Stimulated activated CD4-positive, alpha-beta T cell treated with anti-CD3 and anti-CD28 coated beads, TNF-alpha, amount 100 ng/mL, for 4 hours (primary cell): ENCODE data around the gene EPO.
A peak's percentile ranks its signal among the peaks of the same experiment; 100 is the strongest.

ENCODE experiments used
- DNase-seq, 3 experiments: peaks; one replicate each; pipeline ENCODE4 v3.0.0-alpha.2; 2020; ENCODE audit warnings: low read depth in 3 of 3

Gene EPO

DNA sequence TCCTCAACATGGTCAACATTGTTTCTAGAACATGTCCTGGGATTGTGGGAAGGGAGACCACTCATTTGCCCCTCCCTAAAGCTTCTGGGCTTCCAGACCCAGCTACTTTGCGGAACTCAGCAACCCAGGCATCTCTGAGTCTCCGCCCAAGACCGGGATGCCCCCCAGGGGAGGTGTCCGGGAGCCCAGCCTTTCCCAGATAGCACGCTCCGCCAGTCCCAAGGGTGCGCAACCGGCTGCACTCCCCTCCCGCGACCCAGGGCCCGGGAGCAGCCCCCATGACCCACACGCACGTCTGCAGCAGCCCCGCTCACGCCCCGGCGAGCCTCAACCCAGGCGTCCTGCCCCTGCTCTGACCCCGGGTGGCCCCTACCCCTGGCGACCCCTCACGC is at the start of gene EPO:
Gene EPO (plus strand): TSS at position 190 of the 392 bp plus-strand sequence. CDS start 513 bp downstream, outside the sequence.
- no peak for DNase-seq

DNA sequence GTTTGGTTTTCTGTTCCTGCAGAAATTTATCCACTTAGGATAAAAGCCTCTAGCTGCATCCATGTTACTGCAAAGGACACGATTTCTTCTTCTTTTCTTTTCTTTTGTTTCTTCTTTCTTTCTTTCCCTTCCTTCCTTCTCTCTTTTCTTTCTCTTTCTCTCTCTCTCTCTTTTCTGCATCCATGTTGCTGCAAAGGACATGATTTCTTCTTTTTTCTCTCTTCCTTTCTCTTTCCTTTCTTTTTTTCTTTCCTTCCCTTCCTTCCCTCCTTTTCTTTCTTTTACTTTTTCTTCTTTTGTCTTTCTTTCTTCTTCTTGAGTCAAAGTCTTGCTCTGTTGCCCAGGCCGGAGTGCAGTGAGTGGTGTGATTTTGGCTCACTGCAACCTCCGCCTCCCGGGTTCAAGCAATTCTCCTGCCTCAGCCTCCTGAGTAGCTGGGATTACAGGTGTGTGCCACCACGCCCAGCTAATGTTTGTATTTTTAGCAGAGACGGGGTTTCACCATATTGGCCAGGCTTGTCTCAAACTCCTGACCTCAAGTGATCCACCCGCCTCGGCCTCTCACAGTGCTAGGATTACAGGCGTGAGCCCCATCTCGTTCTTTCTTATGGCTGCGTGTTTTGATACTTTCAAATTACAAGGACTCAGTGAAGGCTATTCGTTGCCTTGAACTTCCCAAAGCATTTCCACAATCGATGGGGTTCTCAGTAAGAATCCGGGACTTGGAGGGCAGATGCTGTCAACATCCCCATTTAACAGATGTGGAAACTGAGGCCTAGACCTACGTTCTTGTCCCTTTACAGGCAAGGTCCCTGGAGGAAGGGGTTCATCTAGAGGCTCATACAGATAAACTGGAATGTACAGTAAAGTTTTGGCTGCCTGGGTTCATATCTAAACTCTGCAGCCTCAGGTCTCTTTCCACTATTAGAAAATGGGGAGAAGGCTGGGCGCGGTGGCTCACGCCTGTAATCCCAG is 48.6 kb upstream of the EPO start:
- DNase-seq, result no peak

DNA sequence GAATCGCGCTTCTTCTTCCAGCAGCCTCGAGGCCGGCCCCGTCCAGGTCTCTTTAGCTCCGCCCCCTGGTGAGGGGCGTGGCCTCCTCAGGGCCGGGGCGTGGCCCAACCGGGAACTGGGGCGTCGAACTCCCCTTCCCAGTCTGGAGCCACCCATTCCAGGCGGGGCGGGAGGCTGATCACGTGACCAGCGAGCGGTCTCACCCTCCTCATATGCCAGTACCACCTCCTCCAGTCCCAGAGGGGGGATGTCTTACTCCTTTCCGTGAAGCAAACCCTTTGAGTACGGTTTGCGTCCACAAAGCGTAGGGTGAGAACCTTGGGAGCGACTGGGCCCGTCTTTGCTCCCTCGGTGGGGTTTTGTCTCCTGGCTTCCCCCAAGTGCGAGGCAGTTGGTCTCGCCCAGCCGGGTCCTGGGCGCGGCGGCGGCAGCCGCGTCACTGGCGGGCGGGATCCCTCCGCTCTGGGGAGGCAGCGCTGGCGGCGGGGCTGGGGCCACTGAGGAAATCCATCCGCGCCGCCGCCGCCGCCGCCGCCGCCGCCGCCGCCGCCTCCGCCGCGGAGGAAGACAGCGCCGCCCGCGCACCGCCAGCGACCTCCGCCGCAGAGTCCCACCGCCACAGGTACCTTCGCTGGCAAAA is 46.8 kb upstream of the EPO start, which contains the start of gene GNB2:
Gene GNB2 (plus strand): TSS at position 439 of the 640 bp plus-strand sequence. CDS start 2,526 bp downstream, outside the sequence.
- DNase-seq, result peak; percentile 97 to 98 (median 98)

- DNase-seq, result peak in 1 of 3 experiments; percentile 28
Observed at GRCh38 chr7:100673942-100674410, 46.3 kb upstream of the EPO start.

GRCh38 chr7:100674411-100675104 is 45.7 kb upstream of the EPO start:
- DNase-seq, result no peak

GRCh38 chr7:100675105-100675451 is 45.2 kb upstream of the EPO start:
- peak in 1 of 3 experiments; percentile 26 for DNase-seq

DNA sequence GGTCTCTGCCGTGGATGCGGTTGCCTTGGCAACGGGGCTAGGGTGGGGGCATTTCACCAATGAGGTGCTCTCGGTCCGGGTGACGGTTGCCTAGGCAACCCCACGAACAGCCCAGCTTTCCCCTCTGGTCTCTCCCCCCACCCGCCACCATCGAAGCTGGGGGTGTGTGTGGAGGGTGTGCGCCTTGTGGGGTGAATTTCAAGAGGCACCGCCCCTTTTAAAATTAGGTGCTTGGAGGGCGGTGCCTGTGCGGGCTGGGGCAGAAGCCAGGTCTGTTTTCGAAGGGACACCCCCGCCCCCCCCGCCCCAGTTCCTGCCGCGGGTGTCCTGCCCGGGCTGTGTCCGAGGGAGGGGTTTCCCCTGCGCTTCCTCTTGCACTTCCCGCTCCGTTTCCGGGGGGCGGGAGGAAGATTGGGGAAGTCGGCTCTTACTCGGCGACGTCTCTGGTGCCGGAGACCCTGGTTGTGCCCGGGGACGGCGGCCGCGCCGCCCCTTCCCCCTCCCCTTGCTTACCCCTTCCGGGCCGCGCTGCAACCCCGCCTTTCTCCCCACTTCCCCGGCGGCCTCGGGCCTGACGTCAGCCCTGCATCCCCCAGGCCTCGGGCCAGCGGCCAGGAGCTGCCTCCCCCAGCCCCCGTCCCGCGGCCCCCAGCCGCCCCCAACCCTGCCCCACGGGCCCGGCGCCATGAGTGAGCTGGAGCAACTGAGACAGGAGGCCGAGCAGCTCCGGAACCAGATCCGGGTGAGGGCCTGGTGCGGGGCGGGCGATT is 44.5 kb upstream of the EPO start:
- peak in 2 of 3 experiments; percentile 73 to 76 for DNase-seq

DNA sequence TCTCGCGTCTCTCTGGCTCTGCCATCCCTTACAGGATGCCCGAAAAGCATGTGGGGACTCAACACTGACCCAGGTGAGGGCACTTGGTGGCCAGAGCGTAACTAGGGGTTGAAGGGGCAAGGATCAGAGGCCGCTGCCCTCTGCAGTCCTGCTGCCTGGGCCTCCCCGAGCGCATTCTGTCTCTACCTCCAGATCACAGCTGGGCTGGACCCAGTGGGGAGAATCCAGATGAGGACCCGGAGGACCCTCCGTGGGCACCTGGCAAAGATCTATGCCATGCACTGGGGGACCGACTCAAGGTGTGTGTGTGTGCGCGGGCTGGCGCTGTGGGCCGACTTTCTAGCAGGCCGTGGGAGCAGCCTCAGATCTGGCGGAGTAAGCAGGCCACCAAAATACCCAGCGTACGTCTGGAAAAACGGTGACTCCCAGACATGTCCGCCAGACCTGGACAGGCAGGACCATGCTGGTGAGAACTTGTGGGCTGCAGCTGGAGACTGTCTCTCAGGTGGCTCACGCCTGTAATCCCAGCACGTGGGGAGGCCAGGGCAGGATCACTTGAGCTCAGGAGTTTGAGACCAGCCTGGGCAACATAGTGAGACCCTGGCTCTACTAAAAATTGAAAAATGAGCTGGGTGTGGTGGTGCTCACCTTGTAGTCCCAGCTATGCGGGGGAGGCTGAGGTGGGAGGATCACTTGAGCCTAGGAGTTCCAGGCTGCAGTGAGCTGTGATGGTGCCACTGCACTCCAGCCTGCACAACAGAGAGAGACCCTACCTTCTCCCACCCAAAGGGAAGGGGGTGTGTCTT is 43.6 kb upstream of the EPO start:
- no peak for DNase-seq

DNA sequence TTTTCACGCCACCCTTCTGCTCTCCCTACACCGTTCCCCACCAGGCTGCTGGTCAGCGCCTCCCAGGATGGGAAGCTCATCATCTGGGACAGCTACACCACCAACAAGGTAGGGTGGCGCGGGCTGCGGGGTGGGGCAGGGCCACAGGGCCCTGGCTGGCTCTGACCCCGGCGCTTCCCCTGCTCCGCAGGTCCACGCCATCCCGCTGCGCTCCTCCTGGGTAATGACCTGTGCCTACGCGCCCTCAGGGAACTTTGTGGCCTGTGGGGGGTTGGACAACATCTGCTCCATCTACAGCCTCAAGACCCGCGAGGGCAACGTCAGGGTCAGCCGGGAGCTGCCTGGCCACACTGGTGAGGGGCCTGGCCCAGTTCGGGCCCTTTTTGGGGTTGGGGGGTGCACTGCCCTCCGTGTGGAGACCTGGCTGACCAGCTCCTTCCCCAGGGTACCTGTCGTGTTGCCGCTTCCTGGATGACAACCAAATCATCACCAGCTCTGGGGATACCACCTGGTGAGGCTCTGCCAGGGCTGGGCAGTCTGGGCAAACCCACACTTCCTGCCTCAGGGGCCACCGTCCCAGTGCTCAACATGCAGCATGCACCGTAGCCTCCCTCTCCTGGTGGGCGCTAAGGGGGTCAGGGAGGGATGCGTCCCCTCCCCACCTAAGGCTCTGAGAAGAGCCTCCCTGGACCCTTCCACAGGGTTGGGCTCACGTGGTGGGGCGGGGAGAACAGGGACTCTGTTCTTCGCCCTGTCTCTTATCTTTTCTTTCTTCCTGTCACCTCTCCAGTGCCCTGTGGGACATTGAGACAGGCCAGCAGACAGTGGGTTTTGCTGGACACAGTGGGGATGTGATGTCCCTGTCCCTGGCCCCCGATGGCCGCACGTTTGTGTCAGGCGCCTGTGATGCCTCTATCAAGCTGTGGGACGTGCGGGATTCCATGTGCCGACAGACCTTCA is 42.7 kb upstream of the EPO start:
- DNase-seq, result no peak

DNA sequence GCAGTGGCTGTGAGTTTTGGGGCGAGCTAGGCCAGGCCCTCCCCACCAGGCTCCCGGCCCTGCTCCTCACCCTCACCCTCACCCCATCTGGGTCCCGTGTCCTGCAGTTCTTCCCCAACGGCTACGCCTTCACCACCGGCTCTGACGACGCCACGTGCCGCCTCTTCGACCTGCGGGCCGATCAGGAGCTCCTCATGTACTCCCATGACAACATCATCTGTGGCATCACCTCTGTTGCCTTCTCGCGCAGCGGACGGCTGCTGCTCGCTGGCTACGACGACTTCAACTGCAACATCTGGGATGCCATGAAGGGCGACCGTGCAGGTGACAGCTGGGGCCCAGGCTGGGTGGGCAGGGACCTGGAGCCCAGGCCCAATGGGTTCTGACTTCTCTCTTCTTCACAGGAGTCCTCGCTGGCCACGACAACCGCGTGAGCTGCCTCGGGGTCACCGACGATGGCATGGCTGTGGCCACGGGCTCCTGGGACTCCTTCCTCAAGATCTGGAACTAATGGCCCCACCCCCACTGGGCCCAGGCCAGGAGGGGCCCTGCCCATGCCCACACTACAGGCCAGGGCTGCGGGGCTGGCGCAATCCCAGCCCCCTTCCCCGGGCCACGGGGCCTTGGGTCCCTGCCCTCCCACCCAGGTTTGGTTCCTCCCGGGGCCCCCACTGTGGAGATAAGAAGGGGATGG is 41.8 kb upstream of the EPO start:
- DNase-seq, result no peak

DNA sequence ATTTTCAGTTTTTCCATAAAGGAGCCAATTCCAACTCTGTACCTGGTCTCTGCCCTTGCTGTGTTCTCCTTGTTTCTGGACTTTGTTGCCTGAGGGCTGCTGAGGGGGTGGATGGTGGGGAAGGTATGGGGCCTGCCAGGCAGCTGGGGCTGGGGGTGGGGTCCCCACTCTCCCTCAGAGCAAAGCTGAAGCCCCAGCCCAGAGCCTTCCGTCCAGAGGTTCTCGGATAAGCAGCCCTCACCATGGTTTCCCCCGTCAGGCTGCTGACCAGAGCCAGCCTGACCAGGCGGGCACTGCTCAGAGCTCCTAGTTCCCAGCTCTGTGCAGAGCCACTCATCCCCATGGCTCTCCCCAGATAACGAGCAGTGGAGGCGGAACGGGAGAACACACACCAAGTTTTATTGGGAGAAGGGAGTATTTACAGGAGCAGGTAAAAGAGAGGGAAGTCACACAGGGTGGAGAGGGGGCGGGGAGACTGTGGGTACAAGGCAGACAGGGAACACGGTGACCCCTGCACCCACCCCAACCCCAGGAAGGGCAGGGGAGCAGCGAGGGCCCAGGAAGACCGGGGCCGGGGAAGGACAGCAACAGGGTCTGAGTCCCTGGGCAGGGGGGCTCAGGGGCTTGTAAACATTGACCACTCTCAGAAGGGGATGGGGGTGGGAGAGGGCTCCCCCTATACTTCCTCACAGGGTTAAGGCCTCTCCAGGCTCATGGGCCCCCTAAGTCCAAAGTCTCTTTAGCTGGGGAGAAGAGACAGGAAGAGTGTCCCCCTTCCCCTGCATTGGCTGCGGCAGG is 40.9 kb upstream of the EPO start:
- no peak for DNase-seq

- DNase-seq, result no peak
Observed at GRCh38 chr7:100679927-100680575, 40.2 kb upstream of the EPO start.

DNA sequence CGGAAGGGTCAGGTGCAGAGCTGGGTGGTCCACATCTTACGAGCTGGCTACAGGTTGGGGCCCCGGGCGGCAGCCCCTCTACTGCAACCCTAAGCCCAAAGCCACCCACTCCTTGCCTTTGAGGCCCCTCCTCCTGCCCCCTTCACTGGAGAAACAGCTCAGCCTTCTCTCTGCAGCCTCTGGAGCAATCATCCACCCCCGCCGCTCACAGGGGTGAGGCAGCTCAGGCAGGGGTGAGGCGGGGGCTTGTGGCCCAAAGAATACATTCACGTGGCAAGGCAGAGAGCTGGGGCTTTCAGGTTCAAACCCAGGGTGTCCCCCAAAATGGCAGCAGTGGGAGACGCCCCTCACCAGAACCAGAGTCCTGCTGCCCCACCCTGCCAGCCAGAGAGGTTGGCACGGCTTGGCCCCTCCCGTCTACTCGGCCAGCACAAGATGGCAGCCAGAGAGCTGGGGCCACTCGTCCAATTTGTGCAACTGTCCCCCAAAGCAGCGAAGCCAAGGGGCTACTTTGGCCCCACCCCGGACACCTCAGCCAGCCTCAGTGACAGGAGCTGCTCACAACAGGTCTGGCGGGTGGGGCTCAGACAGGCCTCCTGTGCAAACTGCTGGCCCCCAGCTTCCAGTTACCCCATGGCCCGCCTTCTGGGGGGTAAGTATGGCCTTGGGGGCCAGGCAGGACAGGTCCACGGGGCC is 39.5 kb upstream of the EPO start:
- DNase-seq, result no peak

- no peak for DNase-seq
Observed at GRCh38 chr7:100681491-100682227, 38.6 kb upstream of the EPO start.

GRCh38 chr7:100682228-100682741 is 38.0 kb upstream of the EPO start:
- no peak for DNase-seq
